Measurements from ENCODE around the gene CD59.

DNA sequence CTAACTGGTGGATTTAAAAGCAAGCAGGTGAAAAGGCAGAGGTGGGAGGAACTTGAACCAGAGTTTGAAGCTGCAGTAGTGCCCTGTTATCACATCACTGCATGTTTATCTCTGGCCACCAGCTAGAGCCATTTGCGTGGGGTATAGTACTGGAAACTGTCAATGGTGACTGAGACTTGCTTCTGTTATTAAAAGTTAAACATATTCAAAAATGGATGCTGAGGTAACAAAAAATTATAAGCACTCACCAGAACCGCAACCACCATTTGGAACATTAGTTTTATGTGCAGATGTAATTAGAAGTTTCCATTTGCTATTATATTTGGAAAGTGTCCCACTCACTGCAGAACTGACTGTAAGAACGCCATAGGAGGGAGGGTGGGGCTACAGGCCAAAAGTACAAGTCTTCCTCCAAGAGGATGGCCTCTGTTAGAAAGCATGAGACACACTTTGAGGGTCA, 1.2 kb upstream of the CD59 start:
- TF ChIP-seq CTCF (IDR thresholded peaks at IDR 0.05; ENCODE audit: insufficient read depth, low read length) (no peak), POLR2AphosphoS5 (IDR thresholded peaks at IDR 0.05; ENCODE audit: low read depth) (no peak), REST (IDR thresholded peaks at IDR 0.05; ENCODE audit: insufficient replicate concordance, low read depth) (no peak)
